Ovary (tissue), 3 donors: ENCODE measurements around the gene STKLD1.
"Not testable (repeated sequence)": the region's sequence is repeated elsewhere in the genome, so short reads cannot be mapped to it uniquely, and the experiment has no call there.

ENCODE experiments used
- POLR2A ChIP-seq: fragments of 450-650 bp; IDR thresholded peaks from one replicate; pipeline ENCODE4 v1.6.1; 2017; ENCODE audit warnings: antibody characterized with exemption, mild to moderate bottlenecking, moderate library complexity
- TF ChIP-seq, protein P1 (sequence below), 3 donors: fragments of 450-650 bp in 2 of 3; fragments of 200-600 bp in 1 of 3; IDR thresholded peaks; one replicate each; pipeline versions ENCODE4 v1.5.1 to v1.8.0; 2016 to 2022; ENCODE audit warnings: antibody characterized with exemption in 3 of 3, mild to moderate bottlenecking in 1 of 3
- donor health status: DM: no; HTN: no; CAD: no.

DNA sequence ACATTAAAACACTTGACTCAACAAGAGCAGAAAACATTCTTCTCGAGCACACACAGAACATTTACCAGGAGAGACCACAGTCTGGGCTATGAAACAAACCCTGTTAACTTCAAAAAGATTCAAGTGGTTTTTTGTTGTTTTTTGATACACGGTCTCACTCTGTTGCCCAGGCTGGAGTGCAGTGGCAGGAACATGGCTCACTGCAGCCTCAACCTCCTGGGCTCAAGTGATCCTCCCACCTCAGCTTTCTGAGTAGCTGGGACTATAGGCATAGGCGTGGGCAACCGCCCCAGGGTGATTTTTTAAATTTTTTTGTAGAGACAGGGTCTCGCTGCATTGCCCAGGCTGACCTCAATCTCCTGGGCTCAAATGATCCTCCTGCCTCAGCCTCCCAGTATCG, 49.1 kb upstream of the STKLD1 start:
- TF ChIP-seq, protein P1, sequence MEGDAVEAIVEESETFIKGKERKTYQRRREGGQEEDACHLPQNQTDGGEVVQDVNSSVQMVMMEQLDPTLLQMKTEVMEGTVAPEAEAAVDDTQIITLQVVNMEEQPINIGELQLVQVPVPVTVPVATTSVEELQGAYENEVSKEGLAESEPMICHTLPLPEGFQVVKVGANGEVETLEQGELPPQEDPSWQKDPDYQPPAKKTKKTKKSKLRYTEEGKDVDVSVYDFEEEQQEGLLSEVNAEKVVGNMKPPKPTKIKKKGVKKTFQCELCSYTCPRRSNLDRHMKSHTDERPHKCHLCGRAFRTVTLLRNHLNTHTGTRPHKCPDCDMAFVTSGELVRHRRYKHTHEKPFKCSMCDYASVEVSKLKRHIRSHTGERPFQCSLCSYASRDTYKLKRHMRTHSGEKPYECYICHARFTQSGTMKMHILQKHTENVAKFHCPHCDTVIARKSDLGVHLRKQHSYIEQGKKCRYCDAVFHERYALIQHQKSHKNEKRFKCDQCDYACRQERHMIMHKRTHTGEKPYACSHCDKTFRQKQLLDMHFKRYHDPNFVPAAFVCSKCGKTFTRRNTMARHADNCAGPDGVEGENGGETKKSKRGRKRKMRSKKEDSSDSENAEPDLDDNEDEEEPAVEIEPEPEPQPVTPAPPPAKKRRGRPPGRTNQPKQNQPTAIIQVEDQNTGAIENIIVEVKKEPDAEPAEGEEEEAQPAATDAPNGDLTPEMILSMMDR (IDR thresholded peaks at IDR 0.05): not testable (repeated sequence)
- TF ChIP-seq POLR2A: not testable (repeated sequence)
